ENCODE results near the gene PLXNA2.
A peak's percentile ranks its signal among the peaks of the same experiment; 100 is the strongest.

The PLXNA2 gene

DNA sequence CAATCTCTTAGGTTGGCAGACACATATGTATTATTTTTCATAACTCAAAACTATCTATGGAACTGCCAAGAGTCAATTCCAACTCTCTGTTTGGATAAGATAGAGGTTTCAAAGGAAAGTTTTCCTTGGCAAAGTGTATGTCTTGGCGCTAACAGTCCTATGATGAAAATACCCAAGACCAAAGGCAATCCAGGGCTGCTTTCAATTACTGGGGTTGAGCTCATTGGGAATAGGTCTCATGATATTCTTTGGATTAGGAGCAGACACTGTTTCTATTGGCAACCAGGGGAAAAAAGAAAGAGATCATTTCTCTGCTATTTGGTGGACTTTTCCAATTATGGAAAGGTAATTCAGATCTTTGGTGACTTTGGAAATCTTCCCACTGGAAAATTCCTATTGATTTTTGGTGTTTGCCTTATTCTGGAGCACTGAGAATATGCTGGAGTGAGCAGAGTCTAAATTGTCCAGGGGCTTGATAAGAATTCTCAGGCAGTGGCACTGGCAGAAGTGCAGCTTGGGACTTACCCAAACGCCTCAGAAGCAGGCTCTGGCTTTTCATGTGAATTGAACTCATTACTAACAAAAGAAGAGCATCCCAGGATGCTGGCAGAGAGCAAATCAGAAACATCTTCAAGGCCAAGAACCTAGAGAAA lies 20.4 kb upstream of the PLXNA2 start:
- no peak for DNase-seq

DNA sequence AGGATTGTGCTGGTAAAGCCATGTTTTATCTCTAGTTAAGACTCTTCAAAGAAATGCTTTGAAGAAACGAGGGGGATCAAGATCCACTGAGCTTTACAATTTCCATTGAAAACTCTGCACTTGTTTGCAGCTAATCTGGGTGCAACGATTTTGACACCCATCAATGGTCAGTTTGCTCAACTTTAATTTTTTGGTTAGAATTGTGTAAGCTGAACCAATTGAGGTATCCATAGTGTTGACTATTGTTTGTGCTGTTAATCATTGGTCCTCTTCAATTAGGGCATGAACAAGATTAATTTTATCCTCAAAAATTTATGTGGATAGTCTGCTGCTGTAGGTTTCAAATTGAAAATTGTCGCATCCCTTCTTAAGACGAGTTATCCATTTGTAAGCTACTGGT lies 17.7 kb upstream of the PLXNA2 start:
- DNase-seq = no peak

DNA sequence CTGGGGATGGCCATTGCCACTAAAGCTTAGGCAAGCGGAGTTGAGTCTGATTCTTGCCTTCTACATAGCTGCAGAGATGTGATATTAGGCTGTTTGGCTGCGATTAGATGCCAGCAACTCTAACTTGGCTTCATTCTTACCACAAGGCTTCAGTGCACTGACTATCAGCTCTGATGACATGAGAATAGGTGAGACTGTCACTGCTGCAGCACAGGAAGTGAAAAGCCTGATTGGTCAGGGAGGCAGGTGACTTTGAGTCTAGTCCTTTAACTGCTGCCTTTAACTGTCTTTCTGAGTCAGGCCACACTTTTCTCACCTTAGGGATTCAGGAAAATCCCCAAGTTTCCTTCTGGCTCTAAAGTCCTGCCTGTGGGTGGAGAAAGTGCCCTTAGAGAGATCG lies 14.1 kb upstream of the PLXNA2 start:
- no peak for DNase-seq

DNA sequence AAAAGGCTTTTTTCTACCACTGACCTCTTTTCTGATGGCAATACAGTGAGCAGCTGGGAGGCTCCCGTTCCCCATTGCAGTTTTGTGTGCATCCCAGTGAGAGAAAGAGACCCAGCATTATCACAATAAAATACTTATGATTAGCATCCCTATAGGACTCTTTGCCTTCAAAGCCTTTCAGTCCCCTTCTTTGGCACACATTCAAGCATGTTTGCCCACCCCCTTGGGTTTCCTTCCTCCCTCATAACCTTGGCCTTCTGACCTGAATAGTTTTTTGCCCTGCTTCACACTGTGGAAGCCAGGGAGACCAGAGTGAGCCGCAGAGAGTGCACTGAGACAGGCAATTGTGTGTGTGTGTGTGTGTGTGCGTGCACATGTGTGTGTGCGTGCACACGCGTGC lies 13.2 kb upstream of the PLXNA2 start:
- DNase-seq = no peak

DNA sequence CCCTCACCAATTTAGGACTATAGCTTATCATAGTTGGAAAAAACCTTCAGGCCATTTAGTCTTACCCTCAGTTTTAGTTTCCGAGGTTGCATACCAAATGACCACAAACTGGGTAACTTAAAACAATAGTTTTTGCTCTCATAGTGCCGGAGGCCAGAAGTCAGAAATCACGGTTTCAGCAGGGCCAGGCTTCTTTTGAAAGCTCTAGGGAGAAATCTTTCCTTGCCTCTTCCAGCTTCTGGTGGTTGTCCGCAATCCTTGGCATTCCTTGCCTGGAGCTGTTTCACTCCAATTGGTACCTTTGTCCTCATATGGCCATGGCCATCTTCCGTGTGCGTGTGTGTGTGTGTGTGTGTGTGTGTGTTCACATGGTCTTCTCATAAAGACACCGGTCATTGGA lies 12.4 kb upstream of the PLXNA2 start:
- DNase-seq = no peak

DNA sequence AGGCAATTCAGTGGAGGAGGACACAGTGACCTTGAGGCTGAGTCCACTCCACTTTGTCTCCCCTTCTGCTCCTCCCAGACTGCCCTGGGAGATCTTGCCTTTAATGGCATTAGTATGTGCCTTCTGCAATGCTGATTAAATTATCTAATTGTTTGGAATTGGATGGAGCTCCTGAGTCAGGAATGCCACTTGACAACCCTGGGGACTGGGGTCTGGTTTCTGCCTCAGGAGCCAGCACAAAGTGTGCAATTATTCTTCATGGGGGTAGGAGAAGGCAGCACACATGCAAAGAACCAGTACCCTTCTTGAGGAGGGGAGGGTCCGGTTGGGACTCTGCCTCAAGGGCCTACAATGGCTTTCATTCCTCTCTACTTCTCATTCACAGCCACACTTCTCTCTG lies 11.9 kb upstream of the PLXNA2 start:
- DNase-seq = no peak

DNA sequence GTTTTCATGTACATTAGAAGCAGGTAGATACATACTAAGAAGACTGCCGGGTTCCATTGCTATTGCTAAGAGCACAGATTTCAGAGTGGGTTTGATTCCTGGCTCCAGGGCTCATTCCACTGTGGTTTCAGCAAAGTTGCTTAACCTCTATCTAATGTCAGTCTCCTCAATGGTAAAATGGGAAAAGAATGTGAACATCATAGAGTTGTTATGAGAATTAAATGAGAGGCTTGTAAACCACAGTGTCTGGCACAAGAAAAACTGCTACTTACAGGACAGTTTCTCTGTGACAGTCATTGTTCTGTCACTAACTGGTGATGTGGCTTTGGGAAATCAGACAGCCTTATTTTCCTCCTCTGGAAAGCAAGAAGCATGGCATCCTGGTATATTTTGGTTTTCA lies 10.7 kb upstream of the PLXNA2 start:
- no peak for DNase-seq

DNA sequence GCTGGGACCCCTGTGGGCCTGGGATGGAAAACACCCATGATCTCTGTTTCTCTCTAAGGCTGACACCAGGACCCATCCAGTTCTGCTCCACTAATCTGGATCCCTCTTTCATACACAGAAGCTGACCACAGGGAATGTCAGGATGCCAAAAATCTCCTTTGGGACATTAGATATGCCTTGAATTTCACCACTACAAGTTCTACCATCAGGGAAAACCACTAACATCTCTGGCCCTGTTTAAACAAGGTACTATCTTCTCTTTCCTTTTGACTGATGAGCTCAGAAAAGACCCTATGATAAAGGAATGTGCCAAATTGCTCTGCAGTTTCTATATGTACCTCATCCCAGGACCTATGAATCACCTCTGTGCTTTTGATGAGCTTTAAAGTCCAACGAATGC lies 10.2 kb upstream of the PLXNA2 start:
- DNase-seq = no peak

DNA sequence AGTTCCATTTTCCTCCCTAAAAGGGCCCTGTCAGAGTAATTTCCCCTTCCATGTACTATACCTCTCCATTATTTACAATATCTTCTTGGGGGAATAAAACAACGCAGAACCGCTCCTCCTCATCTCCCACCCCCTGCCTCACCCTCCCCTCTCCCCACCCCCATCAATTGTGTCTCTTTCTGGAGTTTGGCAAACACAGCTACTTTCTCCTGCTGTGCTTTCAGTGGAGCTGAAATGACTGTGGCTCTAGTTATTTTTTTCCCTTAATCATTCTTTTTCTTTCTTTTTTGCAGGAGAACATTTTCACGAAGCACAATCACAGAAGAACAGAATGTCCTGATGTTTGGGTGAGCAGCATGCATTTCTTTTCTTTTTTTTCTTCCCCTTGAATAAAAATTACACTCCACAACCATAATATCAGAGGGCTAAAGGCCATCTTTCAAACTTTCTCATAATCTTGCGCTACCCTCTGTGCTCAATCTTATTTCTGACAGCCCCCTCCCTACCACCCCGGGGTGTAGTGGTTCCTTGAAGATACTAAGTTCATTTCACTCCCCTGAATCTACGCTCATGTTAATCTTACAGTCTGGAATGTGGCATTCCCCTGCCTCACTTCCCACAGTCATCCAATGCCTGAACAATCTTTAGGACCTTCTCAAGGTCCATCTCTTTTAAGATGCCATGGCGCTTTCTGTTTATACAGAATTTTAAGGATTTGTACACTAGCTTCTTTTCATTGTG lies 8.8 kb upstream of the PLXNA2 start:
- DNase-seq = no peak

DNA sequence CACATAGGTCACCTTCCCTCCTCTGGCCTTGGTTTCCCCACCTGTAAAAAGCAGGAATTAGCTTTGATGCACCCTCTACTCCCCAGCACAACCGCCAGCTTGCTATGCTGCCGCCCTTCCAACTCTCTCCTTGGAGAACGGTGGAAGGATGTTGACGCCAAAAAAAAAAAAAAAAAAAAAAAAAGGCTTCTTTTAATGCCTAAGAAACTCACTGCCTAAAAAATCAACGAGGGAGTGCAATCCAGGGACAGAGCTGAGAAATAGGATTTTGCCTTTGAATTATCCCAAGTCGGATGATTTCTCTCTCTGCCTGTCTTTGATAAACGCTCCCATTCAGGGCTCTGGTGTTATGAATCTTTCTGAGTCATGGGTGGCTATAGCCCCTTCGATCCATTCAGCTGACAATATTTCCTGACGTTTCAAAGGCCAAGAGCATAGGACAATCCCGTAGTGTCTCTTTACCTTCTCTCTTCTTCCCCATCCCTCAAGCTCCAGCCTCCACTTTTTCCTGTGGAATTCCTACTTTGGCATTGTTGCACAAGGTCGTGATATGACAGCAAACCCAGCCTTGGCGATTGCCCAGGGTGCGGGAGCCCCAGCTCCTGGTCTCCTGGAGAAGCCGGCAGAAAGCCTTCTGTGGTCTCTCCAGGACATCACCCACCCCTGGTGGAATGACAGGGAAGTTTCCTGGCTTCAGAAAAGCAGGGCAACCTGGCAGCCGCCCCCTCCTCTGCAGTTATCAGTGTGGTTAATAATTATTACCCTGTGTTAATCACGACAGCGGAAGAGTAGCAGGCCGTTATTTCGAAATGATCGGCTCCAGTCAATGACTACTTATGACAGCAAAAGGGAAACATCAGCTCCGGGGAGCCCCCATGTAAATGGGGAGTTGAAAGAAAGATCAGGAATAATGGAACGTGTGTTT lies 8.0 kb upstream of the PLXNA2 start:
- DNase-seq = no peak

DNA sequence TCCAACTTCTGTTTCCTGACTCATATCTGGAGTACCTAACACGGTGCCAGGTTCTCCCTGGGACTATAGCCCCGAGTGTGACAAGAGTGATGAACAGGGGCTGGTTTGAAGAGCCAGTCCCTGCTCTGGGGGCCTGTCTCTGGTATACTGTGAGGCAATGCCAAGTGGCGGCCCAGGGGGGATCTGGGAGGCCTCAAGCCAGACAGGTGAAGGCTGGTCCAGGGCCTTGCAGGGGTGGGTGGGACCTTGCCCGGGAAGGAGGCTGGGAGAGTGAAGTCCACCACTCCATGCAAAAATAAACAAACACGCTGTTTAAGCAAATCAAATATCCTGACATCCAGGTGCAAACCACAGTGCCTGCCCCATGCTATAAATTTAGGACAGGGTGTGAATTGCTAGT lies 6.8 kb upstream of the PLXNA2 start:
- DNase-seq = no peak

DNA sequence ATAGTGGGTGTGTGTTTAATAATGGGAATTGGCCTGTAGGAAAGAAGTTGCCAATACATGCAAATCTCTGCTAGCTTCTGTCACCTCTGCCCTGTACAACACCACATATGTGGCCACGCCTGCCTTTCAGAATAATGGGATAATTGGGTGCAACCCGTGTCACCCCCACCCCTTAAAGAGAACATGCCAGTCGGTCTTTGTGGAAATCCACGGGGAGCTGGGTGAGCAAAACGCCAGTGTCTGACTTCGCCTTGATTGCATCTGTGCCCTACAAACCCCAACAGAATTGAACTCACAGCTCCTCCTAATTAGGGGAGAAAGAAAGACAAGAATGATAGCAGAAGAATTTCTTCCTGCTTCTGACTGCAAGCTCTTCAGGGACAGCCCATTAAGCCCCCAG lies 6.4 kb upstream of the PLXNA2 start:
- DNase-seq = no peak

DNA sequence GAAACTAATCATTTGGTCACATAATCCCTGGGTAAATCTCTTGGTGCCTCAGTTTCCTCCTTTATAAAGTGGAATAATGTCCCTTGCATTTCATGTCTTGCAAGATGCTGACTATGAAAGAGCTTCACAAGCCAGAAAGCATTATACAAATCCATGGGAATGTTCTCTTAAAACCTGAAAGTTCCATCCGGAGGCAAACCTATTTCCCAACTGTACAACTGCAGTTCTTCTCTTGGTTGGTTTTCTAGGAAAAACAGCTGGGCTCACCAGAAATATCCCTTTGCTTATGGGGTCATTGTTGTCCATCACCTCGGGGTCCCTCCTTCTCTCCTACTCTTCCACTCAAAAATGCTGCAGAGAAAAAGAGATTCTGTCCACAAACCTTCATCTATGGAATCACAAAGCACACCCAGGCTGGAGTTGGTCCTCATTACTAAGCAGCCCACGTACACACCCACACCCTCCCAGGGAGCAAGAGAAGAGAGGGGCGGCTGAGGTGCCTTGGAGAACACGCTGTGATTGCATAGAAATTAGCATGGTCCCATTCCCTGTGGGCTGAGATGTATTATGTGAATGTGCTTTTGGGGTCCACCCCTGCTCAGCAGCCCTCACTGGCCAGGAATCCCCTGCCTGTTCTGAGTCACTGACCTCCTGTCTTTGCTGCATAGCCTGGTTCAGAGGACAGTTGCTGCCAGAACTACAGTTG lies 5.0 kb upstream of the PLXNA2 start:
- DNase-seq = no peak

DNA sequence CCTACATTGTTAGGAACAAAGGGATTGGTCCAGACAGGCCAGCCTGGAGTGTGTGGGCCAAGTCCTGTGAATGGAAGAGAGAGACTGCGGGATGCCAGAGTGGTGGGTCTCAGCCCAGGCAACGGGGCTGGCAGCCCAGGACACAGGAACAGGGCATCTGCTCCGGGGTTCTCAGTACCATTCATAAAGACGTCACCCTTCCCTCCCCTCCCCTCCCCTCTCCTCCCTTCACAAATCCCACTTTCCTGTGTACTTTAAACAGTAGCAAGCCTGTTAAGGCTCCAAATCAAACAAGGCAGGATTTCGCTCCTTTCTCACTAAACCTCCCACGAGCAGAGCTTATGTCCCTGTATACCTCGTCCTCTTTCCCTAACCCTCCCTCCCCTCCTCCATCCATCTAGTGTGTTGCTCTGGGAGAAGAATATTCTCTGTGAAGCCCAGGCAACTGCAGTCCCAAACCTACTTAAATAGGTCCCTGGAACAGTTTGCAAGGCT lies 4.2 kb upstream of the PLXNA2 start:
- DNase-seq = no peak

DNA sequence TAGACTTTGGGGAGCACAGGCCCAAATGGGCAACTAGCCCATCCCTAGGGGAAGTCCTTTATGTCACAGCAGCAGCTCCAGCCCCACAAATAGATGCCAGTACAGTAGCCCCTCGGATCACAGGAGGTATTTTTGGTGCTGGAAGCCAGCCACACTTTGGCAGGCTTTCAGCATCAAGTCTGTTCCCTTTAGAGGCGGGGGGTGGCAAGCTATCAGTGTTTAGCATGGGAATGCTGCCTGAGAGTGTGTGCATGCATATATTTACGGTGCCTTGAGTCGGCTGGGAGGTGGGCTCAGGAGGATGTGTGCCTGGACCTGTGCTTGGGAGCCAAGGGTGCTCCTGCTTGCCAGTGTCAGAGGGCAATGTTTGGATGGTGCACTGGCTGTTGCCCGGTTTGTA lies 3.5 kb upstream of the PLXNA2 start:
- DNase-seq = no peak

DNA sequence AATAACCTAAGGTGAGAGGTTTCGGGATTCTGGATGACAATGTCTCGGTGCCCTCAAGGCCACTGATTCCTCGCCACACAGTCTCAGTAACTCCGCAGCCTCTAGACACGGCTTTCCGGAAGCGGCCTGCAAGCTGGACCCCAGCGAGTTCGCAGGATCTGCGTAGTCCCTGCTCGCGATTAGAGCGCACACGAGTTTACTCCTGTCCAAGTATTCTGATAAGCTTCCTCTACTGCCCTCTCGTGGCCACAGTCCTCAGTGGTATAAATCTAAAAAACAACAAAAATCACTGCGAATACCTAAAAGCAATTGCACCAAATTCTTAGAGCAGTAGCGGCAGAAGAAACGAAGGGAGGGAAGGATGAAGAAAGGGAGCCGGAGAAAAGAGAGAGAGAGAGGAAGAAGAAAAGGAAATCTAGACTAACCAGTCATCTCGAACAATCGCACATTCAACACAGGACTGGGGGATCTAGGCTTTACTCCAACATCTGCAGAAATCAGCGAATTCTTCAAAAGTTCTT lies 1.1 kb upstream of the PLXNA2 start:
- DNase-seq = peak; percentile 19 to 64 (median 40)

DNA sequence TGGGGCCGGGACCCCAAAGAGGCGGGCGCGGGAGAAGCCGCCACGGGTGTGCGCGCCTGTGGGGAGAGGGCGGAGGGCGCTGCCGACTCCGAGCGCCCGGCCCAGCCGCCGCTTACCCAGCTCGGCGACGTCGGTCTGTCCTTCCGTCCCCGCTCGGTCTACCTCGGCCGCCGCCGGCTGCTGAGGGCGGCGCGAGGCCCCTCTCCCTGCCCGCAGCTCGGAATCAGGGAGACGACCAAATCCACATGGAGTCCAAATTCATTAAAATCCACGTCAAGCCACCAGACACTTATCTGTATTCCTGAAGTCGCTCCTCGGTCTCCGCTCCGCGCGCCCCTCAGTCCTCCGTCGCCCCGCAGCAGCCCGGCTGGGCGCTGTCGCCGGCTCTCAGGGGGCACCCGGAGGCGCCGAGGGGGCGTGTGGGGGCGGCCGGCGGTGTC lies 637 bp downstream of the PLXNA2 start:
- no peak for DNase-seq

DNA sequence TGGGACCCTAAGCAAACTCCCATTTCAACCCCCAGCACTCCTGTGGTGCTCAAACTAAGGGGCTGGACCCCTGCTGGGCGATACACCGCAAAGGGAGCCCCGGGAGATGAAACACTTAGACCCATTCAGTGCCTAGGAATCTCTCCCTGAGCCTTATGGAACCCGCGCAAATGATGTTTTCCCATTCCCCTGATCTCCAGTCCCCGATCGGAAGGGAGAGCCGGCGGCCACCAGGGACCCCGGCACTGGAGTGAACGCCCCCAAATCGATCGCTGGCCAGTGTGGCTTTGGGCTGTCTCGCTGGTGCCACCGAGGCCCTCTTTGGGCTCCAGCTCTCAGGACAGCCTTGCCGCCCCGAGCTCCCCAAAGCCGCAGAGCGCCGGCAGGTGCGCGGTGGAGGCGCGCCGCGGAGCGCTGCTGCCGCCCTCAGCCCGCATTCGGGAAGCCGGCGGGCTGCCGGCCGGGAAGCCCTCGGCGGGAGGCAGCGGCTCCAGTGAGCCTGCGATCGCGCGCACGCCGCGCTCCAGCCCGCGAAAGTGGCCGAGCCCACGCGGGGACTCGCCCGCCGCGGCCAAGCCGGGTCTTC lies 1.1 kb downstream of the PLXNA2 start:
- DNase-seq = no peak

DNA sequence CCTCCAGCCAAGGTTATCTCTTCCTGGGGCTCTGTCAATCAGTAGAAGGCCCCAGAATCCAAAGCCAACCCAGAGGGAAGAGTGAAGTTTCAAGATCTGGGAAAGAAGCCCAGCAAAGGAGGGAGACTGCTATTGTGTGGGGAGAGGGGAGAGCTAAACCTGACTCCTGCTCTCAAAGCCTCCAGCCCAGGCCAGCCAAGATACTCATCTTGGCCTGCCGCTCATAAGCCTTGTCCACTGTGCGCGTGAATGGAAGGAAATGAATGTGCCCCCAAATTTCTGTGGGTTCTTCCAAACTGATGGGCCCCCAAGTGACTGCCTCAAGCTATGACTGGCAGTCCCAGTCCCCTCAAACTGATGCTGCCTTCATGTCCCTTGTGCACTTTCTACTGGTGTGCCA lies 2.0 kb downstream of the PLXNA2 start:
- DNase-seq = no peak

DNA sequence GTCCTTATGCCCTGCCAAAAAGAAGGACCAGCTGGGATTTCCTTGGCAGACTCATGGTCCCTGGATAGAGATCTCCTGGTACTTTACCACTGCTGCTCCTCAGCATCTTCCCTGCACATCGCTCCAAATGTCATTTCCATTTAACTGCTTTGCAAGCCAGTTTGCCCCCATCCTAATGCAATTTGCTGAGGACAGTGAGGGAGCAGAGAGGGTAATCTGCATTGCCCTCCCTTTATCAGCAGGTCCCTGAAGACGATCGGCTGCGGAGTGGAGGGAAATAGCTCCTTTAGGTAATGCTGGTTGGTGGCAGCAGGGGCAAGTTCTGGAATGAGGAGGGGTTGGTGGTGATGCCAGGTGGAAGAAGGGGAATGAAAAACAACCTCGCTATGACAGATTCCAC lies 2.7 kb downstream of the PLXNA2 start:
- DNase-seq = no peak

DNA sequence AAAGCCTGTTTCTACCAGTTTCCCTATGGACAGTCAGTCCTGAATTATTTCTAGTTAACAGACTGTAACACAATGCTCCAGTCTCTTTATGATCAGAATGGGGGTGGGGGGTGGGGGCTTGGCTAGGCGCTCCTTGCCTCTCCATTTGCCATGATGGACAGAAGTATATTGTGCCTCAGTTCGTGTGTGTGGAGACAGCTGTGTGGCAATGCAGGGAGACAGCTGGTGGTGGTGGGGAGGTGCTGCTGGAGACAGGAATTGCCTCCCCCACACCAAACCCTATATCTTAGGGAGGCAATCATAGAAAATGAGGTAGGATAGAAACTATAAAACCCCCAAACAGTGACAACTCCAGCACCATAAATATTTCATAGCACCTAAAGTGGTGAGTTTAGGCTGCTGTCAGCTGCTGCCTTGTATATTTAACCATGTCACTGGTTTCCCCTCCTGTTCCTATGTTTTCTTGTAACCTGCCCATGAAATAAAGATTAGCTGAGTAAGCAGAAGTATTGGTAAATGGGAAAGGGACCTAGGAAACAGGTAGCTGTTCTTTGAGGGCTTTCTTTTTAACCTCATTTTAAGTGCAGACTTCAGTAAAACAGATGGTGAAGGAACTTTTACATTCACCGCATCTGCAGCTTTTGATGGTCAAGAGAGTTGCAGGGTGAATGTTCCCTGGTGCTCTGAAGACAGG lies 3.4 kb downstream of the PLXNA2 start:
- no peak for DNase-seq
